GM18951 (cell line): Measurements from ENCODE around the gene FAXC.
"Not testable (repeated sequence)": the region's sequence is repeated elsewhere in the genome, so short reads cannot be mapped to it uniquely, and the experiment has no call there.

Experiments used
- POLR2A ChIP-seq: IDR thresholded peaks from 4 replicates; pipeline ENCODE4 v1.6.1; 2011; ENCODE audit warnings: mild to moderate bottlenecking; ENCODE audit not compliant: insufficient read length, insufficient read depth; ENCODE audit errors: extremely low read depth
- in situ Hi-C: fragments of 300-500 bp; cut with MboI; formaldehyde crosslinking; loops from one replicate; pipeline ENCODE4 v1.12.0; 2022; ENCODE audit warnings: low sequenced_read_pairs, mixed read lengths, inconsistent platforms; ENCODE audit not compliant: unreplicated experiment

Gene FAXC

DNA sequence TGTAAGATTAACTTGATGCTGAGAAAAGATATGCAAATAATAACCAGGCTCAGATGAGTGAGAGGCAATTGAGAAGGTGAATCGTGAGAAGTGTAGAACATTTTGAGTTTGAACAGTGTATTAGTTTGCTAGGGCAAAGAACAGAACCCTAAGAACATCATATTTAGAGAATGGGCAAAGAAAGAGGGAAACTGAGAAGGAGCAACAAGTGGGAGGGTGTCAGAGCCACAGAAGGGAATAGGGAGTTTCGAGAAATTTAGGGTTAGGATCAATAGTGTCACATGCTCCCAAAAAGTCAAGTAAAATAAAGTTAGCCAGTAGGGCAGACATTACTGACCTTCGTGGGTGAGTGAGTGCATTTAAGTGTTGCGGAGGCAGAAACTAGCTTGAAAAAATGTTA, 5.5 kb upstream of the FAXC start:
- TF ChIP-seq POLR2A: no peak
- in situ Hi-C loops: no loop called here

DNA sequence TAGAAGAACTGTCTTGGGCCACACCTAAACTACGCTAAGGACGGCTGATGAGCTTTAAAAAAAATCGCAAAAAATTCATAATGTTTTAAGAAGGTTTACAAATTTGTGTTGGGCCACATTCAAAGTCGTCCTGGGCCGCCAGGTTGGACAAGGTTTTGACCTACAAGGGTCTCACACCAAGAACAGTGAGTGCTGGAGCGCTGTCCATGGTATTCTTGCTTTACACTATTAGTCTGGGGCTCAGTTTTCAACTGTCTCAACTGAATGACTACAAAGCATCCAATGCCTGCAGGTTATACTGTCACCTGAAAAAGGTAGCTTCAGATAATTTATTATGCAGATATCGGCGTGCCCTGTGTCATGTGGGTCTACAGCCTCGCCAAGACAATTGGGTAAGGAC, 3.7 kb upstream of the FAXC start:
- in situ Hi-C loops: no loop called here
- no peak for TF ChIP-seq POLR2A

DNA sequence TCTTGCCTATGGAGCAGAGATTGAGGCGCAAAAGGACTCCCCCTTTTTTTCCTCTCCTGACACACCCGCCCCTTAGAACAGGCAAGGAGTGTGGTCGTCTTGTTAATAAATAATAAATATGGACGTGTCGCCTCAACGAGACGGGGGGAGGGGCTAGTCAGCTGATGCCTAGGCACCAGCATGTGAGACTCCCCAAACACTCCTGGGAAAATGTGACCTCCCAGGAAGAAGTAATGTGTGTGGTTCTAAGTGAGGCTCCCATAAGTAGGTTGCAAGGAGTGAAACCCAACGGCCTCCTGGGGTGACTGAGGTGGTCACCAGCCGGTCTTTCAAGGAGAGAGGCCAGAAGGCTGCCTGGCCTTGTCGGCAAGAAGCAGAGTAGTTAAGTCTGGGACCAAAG, 1.1 kb upstream of the FAXC start:
- in situ Hi-C loops: no loop called here
- TF ChIP-seq POLR2A: no peak

DNA sequence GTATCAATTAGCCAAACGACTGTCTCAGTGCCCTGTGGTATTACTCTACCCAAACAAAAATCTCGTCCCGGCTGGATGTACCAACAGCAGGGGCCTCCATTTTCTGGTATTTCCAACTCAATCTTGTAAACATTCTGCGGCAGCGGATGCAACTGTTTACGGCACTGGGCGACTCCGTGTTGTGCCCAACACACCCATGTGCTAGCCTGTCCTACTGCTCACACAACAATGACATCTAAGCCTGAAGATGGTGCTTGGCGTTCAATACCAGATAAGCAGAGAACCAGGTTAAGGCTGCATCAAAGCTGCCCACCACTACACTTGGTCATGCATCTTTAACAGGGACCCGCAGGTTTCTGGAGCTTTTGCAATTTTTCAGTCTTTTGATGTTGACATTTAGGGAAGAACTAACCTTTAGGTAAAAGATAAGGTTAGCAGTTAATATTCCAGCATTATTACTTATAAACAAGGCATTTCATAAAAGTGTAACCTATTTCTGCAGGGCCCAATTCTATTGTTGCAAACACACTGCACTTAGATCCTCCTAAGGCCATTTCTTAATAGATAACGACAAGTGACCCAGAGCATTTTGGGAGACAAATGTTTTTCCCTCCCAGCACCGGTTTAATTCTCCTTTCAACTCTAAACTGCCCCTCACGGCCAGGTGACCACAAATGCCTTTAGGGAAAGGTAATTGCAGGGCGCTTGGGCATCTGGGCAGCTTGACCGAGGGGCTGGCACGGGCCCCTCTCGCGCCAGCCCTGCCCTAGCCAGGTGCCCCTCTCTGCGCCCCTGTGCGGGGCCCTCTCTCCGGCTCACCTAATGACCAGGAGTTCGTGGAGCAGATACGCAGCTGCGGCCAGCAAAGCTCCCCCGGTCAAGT, 945 bp downstream of the FAXC start:
- no peak for TF ChIP-seq POLR2A
- in situ Hi-C loops: no loop called here

DNA sequence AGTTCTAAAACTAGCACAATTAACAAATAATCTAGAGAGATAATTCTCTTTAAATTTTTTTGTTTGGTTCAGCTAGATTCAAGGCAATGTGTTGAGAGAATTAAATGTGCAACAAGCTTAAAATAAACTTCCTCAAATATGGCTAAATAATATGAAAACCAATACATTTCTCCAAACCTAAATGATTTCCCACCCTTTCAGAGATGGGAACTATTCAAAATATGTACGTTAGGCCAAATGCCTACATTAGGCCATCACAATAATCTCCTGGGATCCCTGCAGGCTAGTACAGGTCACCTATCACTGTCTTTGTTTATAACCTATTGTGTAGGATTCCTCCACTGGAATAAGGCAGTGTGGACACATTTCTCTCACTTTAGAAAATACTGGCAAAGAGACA, 1.7 kb downstream of the FAXC start:
- in situ Hi-C loops: no loop called here
- no peak for TF ChIP-seq POLR2A

DNA sequence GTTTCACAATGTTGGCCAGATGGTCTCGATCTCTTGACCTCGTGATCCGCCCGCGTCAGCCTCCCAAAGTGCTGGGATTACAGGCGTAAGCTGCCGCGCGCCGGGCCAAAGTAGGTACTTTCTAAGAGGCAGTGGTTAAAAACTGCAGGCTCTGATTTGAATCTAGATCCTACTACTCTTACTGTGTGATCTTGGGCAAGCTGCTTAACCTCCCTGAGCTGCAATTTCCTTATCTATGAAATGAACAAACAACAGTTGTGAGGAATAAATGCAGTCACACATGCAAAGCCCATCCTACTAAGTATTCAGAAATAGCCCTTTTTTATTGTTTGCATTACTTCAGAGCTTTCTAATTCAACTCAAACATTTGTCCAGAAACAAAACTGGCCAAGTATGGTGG, 2.9 kb downstream of the FAXC start:
- TF ChIP-seq POLR2A: no peak
- in situ Hi-C loops: no loop called here

DNA sequence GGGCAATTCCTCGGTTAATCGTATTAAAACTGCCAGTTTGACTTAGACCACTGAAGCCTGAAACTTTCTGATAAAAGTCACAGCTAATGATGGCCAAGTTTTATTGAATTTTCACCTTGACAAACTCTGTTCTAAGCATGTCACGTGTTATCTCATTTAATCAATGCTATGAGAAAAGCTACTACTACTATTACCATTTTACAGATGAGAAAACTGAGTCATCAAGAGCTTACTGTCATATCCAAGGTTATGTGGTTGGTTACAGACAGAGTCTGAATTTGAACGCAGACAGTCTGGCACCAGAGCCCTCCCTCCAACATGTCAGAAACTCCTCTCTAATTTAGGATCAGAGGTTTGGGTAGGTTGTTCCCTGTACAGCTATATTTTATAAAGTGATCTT, 4.3 kb downstream of the FAXC start:
- TF ChIP-seq POLR2A: no peak
- in situ Hi-C loops: no loop called here

DNA sequence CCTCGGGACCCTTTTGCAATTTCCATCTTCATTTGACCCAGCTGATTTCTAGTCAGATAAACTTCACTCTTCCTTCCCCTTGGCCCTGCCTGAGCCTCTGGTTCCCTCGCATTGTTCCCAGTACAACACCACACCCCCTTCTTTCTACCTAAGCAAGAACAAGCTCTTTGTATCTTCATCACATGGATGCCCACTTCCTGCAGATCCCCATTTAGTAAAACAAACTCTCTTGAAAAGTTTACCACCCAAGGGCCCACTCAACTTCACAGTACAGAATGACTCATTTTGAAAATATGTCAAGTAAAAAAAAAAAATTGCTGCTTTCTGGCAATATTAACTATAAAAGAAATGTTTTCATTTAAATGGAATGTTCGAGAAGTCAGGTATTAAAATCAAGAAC, 5.2 kb downstream of the FAXC start:
- no peak for TF ChIP-seq POLR2A
- in situ Hi-C loops: no loop called here

DNA sequence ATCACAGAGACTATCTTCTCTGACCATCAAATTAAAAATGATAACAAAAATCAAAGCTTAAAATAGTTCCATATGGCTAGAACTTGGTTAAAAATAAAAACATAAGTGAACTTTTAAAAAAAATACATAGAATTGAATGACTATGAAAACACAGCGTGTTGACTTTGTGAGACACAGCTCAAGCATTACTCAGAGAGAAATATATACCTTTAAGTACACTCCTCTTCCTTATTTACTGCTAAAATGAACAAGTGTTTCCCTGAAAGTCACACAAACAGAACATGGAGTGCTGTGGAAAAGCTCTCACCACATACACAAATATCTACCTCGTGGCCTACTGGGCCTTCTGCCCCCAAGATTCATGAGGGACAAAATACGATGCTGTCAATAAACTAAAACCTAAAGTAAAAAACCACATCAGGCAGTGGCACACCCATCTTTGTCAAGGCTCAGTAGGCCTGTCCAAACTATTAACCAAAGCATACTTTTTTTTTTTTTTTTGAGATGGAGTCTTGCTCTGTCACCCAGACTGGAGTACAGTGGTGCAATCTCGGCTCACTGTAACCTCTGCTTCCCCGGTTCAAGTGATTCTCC, 7.5 kb downstream of the FAXC start:
- TF ChIP-seq POLR2A: no peak
- in situ Hi-C loops: no loop called here

DNA sequence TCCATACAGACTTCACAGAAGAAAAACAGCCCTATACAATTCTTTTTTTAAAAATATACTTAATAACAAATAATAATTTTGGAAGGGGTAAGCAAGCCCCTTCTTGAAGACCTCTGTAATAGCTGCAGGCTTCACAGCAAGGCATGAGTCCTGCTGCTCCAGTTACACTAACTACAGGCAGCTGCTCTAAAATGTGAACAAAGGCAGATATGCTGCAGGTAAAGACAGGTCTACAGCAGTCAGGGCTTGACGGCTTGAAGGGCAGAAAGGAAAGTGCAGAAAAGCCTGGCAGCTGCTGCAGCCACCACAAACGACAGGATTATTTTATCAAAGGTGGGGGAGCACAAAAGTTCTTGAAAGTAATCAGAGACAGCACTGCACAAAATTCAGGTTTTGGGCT, 11.3 kb downstream of the FAXC start:
- TF ChIP-seq POLR2A: no peak
- in situ Hi-C loops: no loop called here

DNA sequence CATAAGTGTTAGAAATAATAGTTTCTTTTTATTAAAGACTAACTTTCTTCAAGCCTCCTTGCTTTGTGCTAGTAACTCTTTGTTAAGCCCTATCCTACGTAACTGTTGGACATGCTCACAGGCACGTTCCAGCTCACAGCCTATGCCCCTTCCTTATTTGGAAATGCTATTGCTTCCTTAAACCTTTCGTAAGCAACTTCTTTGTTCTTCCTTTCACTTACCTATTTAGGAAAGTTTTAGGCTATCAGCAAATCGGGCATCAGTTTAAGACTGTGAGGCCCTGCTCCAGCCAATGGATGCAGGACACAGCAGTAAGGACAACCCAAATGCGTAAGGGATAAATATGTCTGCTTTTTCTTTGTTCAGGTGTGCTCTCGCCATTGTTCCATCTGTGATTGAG, 14.2 kb downstream of the FAXC start:
- in situ Hi-C loops: not testable (repeated sequence)

DNA sequence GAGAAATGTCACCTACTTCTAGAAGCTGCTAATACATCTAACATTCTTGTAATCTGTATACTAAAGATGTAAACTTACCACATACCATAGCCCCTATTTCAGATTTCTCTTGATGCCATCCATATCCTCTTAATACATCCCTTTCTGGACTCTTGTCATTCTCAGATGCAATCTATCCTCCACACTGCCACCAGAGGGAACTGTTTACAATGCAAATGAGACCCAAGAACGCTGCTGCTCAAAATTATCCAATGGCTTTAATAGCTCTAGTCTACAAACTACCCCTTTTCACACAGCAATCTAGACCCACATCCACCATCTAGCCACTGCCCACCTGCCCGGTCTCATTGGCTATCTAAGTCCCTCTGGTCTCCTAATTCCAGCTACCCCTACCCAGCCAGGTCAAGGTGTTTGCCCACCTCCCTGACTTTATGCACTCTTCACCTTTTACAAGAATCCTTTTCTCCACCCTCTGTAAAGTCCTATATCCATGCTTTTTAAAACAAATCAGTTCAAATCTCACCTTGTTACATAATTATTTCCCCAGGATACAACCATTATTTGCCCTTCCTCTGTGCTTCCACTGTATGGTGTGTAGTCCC, 14.8 kb downstream of the FAXC start:
- no peak for TF ChIP-seq POLR2A
- in situ Hi-C loops: no loop called here

DNA sequence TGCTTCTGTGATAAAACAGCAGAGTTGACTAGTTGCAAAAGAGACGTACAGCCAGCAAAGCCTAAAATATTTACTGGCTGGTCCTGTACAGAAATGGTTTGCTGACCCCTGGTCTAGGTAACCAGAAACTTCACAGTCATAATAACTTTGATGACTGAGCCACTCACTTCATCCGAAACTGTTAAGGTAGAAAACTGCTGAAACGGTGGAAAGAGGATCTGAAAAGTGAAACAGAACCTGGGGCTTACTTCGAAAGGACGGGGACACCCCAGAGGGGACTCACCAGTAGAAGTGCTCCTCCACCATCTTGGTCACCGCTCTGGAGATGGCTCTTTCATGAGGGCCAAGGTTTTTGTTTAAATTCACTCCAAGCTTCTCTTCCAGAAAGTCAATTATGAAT, 16.4 kb downstream of the FAXC start:
- no peak for TF ChIP-seq POLR2A
- in situ Hi-C loops: no loop called here

DNA sequence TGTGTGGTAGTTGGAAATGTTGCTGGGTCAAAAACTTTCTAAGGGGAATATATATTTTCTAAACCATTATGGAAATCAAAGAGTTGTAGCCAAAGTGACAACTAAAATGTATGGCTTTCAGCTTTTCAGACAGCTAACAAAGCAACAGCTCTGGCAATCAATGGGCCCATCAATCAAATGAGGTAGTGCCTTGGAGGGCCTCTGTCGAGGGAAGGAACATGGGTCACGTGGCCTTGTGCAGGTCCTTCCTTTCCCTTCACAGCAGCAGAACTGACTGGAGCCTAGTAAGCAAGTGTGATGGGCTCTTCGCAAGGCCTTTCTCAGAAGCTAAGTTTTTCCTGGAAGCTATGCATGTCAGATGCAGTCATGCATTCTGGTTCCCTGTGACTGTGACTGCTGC, 17.9 kb downstream of the FAXC start:
- in situ Hi-C loops: no loop called here
- TF ChIP-seq POLR2A: no peak
